Smooth muscle cell (in vitro differentiated cells): ENCODE data around the gene PLBD2. TPM values are rescaled to one million over a fixed set of nuclear protein-coding genes. Genes with fewer than 3 reads are reported as not detected.

Experiments
- DNase-seq: peaks from one replicate; lab custom pipeline; 2025; ENCODE audit not compliant: unreplicated experiment; lab: John Stamatoyannopoulos, UW
- H2AFZ ChIP-seq: fragments of 200-600 bp; sonication (generic); 2 replicates; pipeline ENCODE4 v1.6.0; 2016; ENCODE audit warnings: antibody characterized with exemption, low read depth, mild to moderate bottlenecking
- H3F3A ChIP-seq: fragments of 200-600 bp; sonication (generic); 2 replicates; pipeline ENCODE4 v1.6.0; 2017; ENCODE audit warnings: antibody characterized with exemption, low read depth
- H3K27ac ChIP-seq: fragments of 200-600 bp; sonication (generic); 2 replicates; pipeline ENCODE4 v1.5.1; 2016; ENCODE audit warnings: low read depth, mild to moderate bottlenecking
- H3K27me3 ChIP-seq: fragments of 200-600 bp; sonication (generic); 2 replicates; pipeline ENCODE4 v1.6.1; 2016; ENCODE audit warnings: low read depth, mild to moderate bottlenecking
- H3K36me3 ChIP-seq: fragments of 200-600 bp; sonication (generic); 2 replicates; pipeline ENCODE4 v1.5.1; 2016; ENCODE audit warnings: low read depth
- H3K4me1 ChIP-seq: fragments of 200-600 bp; sonication (generic); 2 replicates; pipeline ENCODE4 v1.5.1; 2016; ENCODE audit warnings: low read depth
- H3K4me2 ChIP-seq: fragments of 200-600 bp; sonication (generic); 2 replicates; pipeline ENCODE4 v1.6.0; 2016; ENCODE audit warnings: mild to moderate bottlenecking
- H3K4me3 ChIP-seq: fragments of 200-600 bp; sonication (generic); 2 replicates; pipeline ENCODE4 v1.5.1; 2016; ENCODE audit warnings: mild to moderate bottlenecking
- H3K79me2 ChIP-seq: fragments of 200-600 bp; sonication (generic); 2 replicates; pipeline ENCODE4 v1.6.0; 2016; ENCODE audit warnings: low read depth, mild to moderate bottlenecking
- H3K9ac ChIP-seq: fragments of 200-600 bp; sonication (generic); 2 replicates; pipeline ENCODE4 v1.6.0; 2016; ENCODE audit warnings: low read depth
- H3K9me3 ChIP-seq: fragments of 200-600 bp; sonication (generic); replicated peaks from 2 replicates; pipeline ENCODE4 v1.5.1; 2016; ENCODE audit warnings: low read depth
- H4K20me1 ChIP-seq: fragments of 200-600 bp; sonication (generic); 2 replicates; pipeline ENCODE4 v1.6.0; 2016; ENCODE audit warnings: low read depth
- WGBS: methylation state at CpG from one replicate; pipeline ENCODE4 v1.1.7; 2016; ENCODE audit warnings: low lambda C conversion rate; 5-methylcytosine and 5-hydroxymethylcytosine counted together
- polyA plus RNA-seq: library from polyadenylated mRNA; unstranded; fragments of >200 nt; fragmentation: Nextera tagmentation; extraction: Ambion mirVana; gene quantifications from 2 replicates; pipeline ENCODE4 v1.2.1, GENCODE V29; 2016
- total RNA-seq: library from RNA; depleted of rRNA; stranded (reverse); fragments of >200 nt; gene quantifications from 2 replicates; pipeline ENCODE4 v1.2.3, GENCODE V29; 2014
- TF ChIP-seq, protein P1 (sequence below): fragments of 200-600 bp; sonication (generic); IDR thresholded peaks from 2 replicates; pipeline ENCODE4 v1.5.1; 2017; ENCODE audit warnings: borderline replicate concordance, mild to moderate bottlenecking, antibody characterized with exemption; ENCODE audit not compliant: insufficient read depth, poor library complexity, severe bottlenecking

Gene PLBD2
- total and polyA plus RNA-seq, 2 experiments from 2014 or later = 19.6 to 32.9 TPM

DNA sequence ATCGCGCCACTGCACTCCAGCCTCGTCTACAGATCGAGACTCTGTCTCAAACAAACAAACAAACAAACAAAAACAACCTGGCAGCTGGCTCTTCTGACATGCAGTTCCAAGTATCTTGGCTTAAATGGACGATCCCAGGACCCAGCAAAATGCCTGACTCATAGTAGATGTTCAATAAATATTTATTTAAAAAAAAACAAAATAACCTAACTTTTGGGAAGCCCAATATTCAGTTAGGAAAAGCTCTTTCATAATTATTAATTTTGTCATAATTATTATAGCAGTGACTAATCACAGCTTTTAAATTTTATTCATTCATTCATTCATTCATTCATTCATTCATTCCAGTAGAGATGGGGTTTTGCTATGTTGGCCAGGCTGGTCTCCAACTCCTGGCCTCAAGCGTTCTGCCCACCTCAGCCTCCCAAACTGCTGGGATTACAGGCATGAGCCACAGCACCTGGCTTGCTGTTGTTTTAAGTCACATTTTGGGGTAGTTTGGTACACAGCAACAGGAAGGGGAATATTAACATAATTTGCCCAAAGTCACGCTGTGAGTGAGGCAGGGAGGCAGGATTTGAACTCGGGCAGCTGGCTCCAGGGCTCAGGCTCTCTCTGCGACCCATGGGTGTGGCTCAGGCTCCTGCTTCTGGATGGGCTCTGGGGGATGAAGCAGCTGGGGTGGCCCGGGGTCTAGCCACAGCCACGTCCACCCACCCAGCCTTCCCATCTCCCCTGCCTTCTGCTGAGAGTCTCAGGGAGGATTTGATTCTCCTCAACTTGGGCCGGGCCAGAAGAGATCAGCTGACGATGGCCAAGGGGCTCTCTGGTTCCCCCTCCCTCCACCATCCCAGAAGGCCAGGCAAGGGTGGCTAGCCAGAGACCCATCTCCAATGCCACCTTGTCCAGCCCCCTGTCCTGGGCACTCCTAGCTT lies 42.9 kb downstream of the PLBD2 start:
- Histone ChIP-seq H3K9ac (no peak overlapping the region), H3K79me2 (no peaks in the 10 kb centered on the region), H3K9me3 (no peaks in the 10 kb centered on the region), H4K20me1 (no peaks in the 10 kb centered on the region), H2AFZ (no peak overlapping the region), H3K27ac (no peak overlapping the region), H3F3A (no peaks in the 10 kb centered on the region), H3K36me3 (no peaks in the 10 kb centered on the region), H3K4me3 (no peak overlapping the region), H3K27me3 (no peaks in the 10 kb centered on the region), H3K4me2 (no peak overlapping the region), H3K4me1 (no peaks in the 10 kb centered on the region)
- TF ChIP-seq, protein P1, sequence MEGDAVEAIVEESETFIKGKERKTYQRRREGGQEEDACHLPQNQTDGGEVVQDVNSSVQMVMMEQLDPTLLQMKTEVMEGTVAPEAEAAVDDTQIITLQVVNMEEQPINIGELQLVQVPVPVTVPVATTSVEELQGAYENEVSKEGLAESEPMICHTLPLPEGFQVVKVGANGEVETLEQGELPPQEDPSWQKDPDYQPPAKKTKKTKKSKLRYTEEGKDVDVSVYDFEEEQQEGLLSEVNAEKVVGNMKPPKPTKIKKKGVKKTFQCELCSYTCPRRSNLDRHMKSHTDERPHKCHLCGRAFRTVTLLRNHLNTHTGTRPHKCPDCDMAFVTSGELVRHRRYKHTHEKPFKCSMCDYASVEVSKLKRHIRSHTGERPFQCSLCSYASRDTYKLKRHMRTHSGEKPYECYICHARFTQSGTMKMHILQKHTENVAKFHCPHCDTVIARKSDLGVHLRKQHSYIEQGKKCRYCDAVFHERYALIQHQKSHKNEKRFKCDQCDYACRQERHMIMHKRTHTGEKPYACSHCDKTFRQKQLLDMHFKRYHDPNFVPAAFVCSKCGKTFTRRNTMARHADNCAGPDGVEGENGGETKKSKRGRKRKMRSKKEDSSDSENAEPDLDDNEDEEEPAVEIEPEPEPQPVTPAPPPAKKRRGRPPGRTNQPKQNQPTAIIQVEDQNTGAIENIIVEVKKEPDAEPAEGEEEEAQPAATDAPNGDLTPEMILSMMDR = no peak
- DNase-seq = no peak
- WGBS = 87% methylated on average over 13 of the region's 13 CpGs

- Histone ChIP-seq H3K4me1 (no peaks in the 10 kb centered on the region), H3K79me2 (no peaks in the 10 kb centered on the region), H3K27me3 (no peaks in the 10 kb centered on the region), H3K27ac (no peak overlapping the region), H3K9ac (no peak overlapping the region), H3K9me3 (no peaks in the 10 kb centered on the region), H3K4me3 (no peak overlapping the region), H2AFZ (no peak overlapping the region), H3K4me2 (no peak overlapping the region), H3K36me3 (no peaks in the 10 kb centered on the region), H4K20me1 (no peaks in the 10 kb centered on the region), H3F3A (no peaks in the 10 kb centered on the region)
- TF ChIP-seq, protein P1 = no peak
- no peak for DNase-seq
- 91% methylated on average over 23 of the region's 23 CpGs for WGBS
Observed at GRCh38 chr12:113402586-113403260, 44.3 kb downstream of the PLBD2 start.

GRCh38 chr12:113403435-113404415 lies 45.3 kb downstream of the PLBD2 start, which contains the start of gene SDS:
SDS (minus strand) TSS chr12:113403887; CDS start chr12:113399708, 4,179 bp downstream.
- H3F3A ChIP-seq = no peaks in the 10 kb centered on the region
- 80% methylated on average over 14 of the region's 14 CpGs for WGBS
- no peak within 1 kb of the TSS for H3K4me3 ChIP-seq
- no peak within 1 kb of the TSS for H3K9ac ChIP-seq
- H3K79me2 ChIP-seq = no peaks in the 10 kb centered on the region
- no peak within 1 kb of the TSS for H3K27ac ChIP-seq
- no peak within 1 kb of the TSS for H3K4me2 ChIP-seq
- H4K20me1 ChIP-seq = no peaks in the 10 kb centered on the region
- H3K4me1 ChIP-seq = no peaks in the 10 kb centered on the region
- no peaks in the 10 kb centered on the region for H3K27me3 ChIP-seq
- no peak for DNase-seq
- H3K9me3 ChIP-seq = no peaks in the 10 kb centered on the region
- TF ChIP-seq, protein P1 = no peak
- no peak within 1 kb of the TSS for H2AFZ ChIP-seq
- H3K36me3 ChIP-seq = no peaks in the 10 kb centered on the region
